GM19351 (cell line): ENCODE results near the gene DNAH3.
"Not testable (repeated sequence)": the region's sequence is repeated elsewhere in the genome, so short reads cannot be mapped to it uniquely, and the experiment has no call there.

ENCODE experiments used
- ATAC-seq: cut with Tn5 transposase; IDR thresholded peaks from one replicate; pipeline ENCODE4 v1.9.1; 2021; ENCODE audit warnings: mild to moderate bottlenecking, moderate library complexity; ENCODE audit not compliant: unreplicated experiment

Gene DNAH3

DNA sequence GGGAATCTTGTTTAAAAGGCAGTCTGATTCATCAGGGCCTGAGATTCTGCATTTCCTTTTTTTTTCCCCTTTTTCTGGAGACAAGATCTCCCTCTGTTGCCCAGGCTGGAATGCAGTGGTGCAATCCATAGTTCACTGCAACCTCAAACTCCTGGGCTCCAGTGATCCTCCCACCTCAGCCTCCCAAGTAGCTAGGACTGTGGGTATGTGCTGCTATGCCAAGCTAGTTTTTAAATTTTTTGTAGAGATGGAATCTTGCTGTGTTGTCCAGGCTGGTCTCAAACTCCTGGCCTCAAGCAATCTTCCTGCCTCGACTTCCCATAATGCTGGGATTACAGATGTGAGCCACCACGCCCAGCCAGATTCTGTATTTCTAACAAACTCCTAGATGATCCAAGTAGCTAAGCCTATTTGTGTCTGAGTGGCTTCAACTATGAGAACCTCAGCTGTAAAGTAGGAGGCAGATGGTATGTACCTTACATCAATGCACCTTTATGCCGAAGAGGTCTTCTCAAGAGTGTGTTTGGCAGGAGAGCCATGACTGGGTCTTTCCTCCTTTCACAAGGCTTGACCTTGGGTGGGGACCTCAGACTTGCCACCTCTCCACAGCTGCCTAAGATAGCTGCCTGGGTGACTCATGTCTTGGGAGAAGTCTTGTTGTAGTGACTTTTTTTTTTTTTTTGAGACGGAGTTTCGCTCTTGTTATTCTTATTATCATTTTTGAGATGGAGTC is 18.8 kb upstream of the DNAH3 start:
- ATAC-seq, result no peak

DNA sequence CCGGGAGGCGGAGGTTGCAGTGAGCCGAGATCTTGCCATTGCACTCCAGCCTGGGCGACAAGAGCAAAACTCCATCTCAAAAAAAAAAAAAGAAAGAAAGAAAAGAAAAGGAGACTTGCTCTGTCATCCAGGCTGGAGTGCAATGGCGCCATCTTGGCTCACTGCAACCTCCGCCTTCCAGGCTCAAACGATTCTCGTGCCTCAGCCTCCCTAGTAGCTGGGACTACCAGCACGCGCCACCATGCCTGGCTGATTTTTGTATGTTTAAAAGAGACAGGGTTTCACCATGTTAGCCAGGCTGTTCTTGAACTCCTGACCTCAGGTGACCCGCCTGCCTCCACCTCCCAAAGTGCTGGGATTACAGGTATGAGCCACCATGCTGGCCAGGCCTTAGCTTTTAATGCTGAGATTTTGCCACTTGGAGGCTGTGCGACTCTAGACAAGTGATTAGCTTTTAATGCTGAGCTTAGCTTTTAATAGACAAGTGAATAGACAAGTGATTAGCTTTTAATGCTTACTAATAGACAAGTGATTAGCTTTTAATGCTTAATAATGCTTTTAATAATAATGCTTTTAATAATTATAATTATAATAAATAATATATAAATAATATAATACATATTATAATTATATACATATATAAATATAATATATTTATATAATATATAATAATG is 17.4 kb upstream of the DNAH3 start:
- no peak for ATAC-seq

GRCh38 chr16:21167360-21167759 is 16.7 kb upstream of the DNAH3 start:
- no peak for ATAC-seq

- ATAC-seq, result no peak
These were observed 15.9 kb upstream of the DNAH3 start for GRCh38 chr16:21166561-21166961.

GRCh38 chr16:21164521-21165168 is 14.0 kb upstream of the DNAH3 start:
- ATAC-seq, result no peak

GRCh38 chr16:21163576-21163975 is 12.9 kb upstream of the DNAH3 start:
- ATAC-seq, result no peak

GRCh38 chr16:21162661-21163151 is 12.1 kb upstream of the DNAH3 start:
- no peak for ATAC-seq

GRCh38 chr16:21161211-21161610 is 10.6 kb upstream of the DNAH3 start:
- ATAC-seq, result no peak

- no peak for ATAC-seq
These were observed 9.6 kb upstream of the DNAH3 start for GRCh38 chr16:21160276-21160675.

- ATAC-seq, result no peak
These were observed 8.8 kb upstream of the DNAH3 start for GRCh38 chr16:21159281-21159951.

DNA sequence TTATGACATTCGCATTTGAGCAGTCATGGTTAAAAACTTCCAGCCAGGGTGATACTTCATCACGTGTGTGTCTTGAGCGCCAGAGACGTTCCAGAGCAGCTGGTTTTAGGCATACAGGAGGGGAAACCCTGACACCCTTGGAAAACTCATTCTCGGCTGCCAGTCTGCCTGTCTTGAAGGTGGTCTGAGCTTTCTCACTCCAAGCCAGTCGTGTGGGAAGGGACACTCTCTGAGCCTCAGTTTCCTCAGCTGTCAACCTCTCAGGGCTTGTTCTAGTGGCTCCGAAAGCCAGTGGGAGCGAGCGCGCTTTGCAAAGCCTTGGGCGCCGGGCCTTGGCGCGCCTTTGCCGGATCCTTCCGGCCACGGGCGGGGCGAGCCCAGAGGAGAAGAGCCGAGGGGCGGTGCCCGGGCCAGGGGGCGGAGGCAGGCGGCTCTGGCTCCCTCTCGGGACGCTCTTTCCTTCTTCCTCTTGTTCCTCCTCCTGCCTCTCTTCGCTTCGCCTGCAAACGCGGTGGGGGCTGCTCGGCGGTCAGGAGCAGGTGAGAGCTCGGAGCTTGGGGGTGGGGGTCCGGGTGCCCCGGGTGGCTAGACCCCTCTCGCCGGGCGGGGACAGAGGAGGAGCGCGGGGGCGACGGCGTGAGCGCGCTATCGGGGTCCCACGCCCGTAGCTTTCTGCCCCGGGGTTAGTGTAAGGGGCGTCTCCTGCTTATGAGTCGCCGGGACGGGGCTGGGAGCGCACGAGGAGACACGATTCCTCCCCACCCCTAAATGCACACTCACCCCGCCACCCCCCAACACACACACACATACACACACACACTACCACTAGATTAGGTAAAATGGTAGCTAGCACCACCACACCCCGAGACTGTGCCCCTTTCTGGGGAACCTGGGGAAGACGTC is 7.8 kb upstream of the DNAH3 start, which contains the start of gene LDAF1:
Gene LDAF1 (plus strand): TSS at position 467 of the 903 bp plus-strand sequence. CDS start 2,509 bp downstream, outside the sequence.
- peak; percentile 93 for ATAC-seq

DNA sequence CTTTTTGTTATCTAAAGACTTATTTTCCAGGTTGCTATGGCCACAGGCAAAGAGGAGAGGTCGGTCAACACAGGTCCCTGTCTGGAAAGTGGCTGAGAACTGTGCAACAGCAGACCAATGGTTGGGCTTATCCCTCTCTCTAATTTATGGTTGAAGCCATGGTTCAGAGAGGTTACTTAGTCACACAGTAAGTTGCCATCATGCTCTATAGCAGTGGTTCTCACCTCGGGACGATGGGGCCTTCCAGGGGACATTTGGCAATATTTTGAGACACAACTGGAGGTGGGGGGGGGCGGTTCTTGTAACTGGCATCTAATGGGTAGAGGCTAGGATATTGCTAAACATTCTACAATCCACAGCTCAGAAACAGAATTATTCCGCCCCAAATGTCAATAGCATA is 7.0 kb upstream of the DNAH3 start:
- no peak for ATAC-seq

DNA sequence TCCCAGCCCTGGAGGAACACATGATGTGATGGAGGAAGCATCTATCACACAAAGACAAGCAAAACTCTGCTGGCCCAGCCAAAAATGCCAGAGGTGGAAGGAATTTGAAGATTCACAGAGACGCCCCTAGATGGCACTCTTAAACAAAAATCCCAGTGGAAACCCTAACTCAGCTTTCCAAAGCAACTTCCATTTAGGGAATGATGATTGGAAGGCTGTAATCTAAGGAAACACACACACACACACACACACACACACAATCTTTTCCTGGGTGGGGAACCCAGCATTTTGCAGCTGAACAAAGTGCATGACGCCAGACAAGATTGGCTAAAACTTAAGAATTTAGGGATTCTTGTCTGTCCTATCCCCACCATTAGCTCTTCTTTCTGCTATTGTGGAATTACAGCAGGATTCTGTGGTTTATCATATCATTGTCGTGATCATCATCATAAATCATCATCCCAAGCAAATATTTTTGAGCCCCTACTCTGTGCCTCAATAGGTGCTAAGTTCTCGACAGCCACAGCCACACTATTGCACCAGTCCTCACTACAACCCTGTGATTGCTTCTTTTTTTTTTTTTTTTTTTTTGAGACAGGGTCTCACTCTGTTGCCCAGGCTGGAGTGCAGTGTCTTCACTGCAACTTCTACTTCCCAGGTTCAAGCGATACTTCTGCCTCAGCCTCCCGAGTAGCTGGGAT is 6.3 kb upstream of the DNAH3 start:
- ATAC-seq, result no peak

DNA sequence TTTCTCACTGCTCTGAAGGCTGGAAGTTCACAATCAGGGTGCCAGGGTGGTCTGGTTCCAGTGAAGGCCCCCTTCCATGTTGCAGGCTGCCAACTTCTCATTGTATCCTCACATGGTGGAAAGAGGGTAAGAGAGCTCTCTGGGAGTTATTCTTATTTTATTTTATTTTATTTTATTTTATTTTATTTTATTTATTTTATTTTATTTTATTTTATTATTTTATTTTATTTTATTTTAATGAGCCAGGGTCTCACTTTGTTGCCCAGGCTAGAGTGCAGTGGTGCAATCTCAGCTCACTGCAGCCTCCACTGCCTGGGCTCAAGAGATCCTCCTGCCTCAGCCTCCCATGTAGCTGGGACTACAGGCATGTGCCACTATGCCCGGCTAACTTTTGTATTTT is 5.4 kb upstream of the DNAH3 start:
- not testable (repeated sequence) for ATAC-seq

GRCh38 chr16:21153124-21153729 is 2.6 kb upstream of the DNAH3 start:
- not testable (repeated sequence) for ATAC-seq

DNA sequence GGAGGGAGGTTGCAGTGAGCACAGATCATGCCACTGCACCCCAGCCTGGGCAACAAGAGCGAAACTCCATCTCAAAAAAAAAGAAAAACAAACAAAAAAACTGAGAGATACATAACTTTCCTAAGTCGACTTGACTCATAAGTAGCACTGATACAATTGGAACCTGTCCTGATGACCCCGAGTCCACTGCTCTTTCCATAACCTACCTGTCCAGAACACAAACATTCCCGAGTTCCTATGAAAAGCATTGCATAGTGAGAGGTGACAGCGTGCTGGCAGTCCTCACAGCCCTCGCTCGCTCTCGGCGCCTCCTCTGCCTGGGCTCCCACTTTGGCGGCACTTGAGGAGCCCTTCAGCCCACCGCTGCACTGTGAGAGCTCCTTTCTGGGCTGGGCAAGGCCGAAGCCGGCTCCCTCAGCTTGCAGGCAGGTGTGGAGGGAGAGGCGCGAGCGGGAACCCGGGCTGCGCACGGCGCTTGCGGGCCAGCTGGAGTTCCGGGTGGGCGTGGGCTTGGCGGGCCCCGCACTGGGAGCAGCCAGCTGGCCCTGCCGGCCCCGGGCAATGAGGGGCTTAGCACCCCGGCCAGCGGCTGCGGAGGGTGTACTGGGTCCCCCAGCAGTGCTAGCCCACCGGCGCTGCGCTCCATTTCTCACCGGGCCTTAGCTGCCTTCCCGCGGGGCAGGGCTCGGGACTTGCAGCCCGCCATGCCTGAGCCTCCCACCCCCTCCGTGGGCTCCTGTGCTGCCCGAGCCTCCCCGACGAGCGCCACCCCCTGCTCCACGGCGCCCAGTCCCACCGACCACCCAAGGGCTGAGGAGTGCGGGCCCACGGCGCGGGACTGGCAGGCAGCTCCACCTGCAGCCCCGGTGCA is 1.7 kb upstream of the DNAH3 start:
- ATAC-seq, result not testable (repeated sequence)

- no peak for ATAC-seq
These were observed 4.9 kb downstream of the DNAH3 start for GRCh38 chr16:21145738-21146137.

DNA sequence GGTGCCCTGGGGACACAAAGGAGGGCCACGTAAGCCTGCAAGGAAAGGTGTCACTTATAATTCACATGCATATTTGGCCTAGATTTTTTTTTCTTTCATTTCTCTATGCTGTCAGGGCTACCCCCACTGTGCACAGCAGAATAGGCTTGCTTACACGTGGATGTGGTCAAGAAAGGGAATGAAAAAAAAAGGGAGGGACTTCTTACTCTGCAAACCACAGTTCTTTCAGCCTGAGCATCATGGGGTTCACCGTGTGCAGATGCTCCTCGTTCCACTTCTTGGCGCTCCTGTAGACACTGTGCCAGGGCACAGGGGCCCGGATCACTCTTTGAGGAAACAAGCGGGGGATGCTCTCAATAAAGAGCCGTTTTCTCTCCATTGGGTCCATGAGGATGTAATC is 16.6 kb downstream of the DNAH3 start:
- no peak for ATAC-seq
